ENCODE data around the gene MAP3K21.

Gene MAP3K21

GRCh38 chr1:233389893-233390292, 62.4 kb downstream of the MAP3K21 start:
- no peak for DNase-seq (ENCODE audit: low spot score)

DNA sequence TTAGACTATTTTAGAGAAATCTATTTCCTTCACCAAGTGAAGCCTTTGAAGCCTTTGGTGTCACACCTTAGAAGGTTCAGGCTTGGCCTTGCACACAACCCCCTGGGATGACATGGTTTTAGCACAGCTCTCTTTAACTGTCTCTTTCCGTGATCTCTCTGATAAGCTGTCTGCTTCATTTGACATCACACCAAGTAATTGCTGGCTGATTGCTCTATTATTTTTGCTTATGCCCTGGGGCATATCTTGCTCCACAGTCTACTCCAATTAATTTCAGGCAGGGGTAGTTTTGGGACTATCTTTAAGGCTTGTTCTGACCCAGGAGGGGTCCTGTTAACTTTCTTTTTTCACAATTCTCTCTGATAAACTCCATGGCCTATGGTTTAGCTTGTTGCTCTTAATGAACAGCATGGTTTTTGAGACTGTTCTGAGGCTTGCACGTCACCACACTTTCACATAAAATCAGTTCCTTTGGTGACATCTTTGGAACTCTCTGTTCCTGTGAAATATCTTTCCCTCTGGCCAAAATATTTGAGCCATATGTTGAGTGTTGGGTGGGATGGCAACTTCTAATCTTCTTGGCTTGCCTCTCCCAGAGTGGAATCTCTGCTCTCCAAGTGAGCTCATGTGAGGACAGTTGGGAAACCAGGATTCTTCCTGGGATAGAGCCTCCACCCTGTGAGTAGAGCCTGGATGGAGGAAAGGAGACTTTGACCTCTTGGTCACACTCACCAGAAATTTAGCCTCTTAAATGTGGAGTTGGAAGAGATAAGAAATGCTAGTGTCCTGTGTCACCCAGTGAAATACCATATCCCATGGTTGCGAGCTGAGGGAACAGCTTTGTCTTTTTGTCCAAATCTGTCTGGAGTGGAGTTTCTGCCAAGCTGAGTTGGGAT, 63.6 kb downstream of the MAP3K21 start:
- no peak for DNase-seq (ENCODE audit: low spot score)

DNA sequence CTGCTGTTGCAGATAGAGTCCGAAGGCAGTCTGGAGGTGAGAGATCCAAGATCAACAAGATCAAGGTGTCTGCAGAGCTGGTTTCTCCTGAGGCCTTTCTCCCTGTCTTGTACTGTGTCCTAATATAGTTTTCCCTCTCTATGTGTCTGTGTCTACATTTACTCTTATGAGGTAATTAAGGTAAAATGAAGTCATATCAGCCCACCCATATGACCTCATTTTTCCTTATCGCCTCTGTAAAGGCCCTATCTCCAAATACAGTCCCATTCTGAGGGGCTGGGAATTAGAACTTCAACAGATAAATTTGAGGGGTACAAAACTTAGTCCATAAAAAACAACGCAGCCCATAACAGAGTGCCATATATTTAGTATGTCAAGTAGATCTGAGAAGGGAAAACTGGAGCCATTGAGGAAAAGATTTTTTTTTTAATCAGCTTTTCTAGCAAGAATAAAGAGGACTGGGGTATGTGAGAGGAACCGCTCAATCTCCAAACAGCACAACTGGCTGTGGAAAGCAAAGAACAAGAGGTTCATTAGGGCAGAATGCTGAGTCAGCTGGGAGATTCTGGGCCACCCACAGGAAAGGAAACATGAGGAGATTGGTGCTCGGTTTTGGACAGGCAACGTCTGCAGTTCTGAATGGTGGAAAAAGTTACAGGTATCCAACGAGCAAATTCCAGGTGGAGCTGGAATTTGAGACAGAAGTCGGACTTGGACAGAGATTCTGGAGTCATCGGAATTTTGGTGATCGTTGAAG, 65.7 kb downstream of the MAP3K21 start:
- peak; percentile 10 for DNase-seq (ENCODE audit: low spot score)

- DNase-seq (ENCODE audit: low spot score), result peak; percentile 70
These were observed 66.6 kb downstream of the MAP3K21 start for GRCh38 chr1:233393926-233394680.

DNA sequence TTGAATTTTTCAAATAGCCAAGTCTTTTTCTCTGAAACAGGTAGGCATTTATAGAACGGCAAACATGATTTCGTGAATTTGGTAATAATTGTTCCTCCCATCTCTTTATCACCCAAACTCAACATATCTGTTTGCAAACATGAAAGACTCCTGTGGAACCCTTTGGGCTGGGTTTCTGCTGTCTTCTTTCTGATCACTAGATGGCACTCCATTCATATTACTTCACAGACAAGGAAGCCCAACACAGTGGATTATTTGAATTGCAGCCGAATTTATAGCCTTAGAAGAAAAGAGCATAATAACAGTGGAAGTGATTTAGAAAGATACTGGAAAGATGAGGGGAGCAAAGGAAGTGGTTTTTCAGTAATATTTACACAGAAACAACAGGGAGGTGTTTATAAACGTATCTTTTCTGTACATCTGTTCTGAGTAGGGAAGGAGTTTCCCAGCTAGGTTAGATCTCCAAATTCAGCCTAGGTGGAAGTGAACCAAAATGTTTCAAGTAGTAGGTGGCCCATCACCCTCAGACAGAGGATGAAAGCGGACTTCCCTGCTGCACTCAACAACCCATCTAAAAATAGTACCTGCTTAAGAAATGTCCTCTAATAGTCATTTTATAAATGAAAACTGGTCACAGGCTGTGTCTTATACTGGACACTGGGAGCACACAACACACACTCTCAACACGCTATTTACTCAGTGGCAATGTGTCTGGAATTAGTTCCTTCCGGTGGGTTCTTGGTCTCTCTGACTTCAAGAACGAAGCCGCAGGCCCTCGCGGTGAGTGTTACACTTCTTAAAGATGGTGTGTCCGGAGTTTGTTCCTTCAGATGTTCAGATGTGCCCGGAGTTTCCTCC, 67.6 kb downstream of the MAP3K21 start:
- DNase-seq (ENCODE audit: low spot score), result peak; percentile 87

GRCh38 chr1:233395863-233396646, 68.5 kb downstream of the MAP3K21 start:
- DNase-seq (ENCODE audit: low spot score), result no peak

DNA sequence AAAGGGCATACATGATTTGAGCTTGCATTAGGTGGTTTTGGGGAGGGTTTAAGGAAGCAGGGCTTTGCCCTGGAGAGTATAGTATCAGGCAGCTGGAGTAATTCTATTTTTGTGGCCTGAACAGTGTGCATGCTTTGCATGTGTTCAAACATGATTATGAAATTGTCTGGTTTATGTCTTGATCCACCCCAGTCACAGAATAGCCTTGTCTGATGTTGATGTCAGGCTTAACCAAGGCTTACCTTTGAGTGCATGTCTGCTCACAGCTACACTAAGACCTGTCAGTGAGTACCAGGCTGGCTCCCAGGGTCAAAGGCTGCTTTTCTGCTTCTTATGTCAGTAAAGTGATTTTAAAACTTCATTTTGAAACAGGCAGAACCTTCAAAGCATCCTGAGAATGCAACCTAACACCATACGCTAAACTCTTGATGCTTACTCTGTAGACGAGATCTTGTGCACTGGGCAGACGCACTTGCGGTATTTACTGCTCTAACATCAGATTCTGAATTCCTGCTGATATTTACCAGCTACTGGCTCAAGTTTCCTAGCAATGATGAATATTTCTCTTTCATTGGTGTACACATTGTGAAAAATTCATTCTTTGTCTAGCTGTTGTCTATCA, 78.9 kb downstream of the MAP3K21 start:
- no peak for DNase-seq (ENCODE audit: low spot score)

DNA sequence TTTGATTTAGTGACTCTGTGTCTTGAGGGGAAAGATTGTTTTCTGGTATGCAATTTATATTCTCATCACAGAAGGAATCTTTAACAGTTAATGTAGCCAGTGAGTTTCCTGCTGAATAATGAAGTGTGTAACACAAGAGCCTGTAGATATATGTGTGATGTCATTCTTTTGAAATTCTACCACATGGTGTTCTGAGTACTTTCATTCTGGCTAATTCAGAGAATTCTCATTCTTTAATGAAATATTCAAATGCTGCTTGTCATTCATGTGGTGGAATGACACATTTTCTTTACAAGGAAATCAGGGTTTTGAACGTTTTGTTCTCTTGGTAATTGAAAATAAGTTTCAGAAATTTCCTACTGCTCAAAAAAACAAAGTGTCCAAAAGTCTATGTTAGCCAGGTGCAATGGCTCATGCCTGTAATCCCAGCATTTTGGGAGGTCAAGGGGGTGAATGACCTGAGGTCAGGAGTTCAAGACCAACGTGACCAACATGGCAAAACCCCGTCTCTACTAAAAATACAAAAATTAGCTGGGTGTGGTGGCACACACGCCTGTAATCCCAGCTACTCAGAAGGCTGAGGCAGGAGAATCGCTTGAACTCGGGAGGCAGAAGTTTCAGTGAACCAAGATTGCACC, 79.6 kb downstream of the MAP3K21 start:
- no peak for DNase-seq (ENCODE audit: low spot score)

DNA sequence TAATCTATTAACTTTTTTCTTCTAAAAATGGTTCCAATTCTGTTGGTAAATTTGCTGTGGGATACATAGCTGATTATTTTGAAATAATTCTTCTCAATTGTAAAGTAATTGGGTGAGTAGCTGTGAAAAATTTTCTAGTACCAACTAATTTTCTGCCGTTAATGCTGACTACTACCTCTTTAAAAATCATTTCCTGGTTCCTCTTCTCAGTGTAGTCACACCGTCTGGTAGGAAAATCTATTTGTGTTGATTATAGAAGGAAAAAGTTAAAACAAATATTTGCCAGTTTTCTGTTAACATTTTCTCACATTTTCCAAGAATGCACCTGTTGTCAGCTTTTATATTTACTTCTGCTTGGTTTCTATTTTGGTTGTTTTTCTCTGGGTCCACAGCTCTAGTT, 82.0 kb downstream of the MAP3K21 start:
- DNase-seq (ENCODE audit: low spot score), result no peak

DNA sequence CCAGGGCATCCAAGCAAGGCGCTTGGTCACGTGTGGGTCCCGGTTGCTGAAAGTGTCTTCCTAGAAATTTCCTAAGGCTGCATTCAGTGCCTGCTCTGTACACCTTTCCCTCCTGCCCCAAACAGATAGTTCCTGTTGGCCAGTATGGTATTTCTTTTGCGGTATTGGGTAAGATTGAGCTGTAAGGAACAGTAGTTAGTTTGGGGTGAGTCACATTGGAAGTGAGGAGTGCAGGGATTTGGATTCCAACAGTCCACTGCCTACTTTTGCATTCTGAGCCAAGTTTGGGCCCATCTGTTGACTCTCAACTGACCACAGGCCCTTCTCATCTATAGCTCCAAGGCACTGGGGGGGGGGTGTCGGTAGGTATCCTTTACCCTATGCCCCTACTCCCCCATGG, 83.4 kb downstream of the MAP3K21 start:
- no peak for DNase-seq (ENCODE audit: low spot score)

- DNase-seq (ENCODE audit: low spot score), result no peak
These were observed 85.3 kb downstream of the MAP3K21 start for GRCh38 chr1:233412812-233413211.

DNA sequence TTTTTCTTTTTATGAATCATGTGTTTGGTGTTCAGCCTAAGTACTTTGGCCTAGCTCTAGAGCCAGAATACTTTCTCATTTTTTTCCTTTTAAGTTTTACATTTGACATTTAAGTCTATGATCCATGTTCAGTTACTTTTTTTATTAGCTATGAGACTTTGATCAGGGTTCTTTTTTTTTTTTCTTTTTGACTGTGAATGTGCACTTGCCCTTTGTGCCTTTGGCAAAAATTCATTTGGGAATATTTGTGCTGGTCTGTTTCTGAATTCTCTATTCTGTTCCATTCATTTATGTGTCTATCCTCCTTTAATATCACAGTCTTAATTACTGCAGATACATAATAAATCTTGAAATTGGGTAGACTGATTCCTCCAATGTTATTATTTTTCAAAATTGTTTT, 93.8 kb downstream of the MAP3K21 start:
- DNase-seq (ENCODE audit: low spot score), result no peak

GRCh38 chr1:233424779-233425178, 97.3 kb downstream of the MAP3K21 start:
- no peak for DNase-seq (ENCODE audit: low spot score)

DNA sequence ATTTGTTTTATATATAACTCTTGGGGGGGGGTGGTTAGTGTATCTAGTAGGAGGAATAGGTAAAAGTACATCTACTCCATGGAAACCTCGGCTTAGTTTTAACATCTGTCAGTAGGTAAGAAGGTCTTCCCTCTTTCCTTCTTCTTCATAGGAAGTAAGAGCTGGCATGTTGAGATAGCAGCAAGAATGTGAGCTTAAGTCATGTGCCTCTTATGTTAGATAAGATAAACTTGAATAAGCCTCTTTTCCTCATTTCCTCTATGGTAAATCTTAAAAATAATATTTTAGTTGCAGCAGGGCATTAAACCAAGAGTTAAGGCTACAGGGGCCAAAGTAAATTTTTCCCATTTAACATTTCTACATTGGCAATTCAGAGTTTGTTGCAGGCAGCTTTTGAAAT, 100.4 kb downstream of the MAP3K21 start:
- DNase-seq (ENCODE audit: low spot score), result no peak

DNA sequence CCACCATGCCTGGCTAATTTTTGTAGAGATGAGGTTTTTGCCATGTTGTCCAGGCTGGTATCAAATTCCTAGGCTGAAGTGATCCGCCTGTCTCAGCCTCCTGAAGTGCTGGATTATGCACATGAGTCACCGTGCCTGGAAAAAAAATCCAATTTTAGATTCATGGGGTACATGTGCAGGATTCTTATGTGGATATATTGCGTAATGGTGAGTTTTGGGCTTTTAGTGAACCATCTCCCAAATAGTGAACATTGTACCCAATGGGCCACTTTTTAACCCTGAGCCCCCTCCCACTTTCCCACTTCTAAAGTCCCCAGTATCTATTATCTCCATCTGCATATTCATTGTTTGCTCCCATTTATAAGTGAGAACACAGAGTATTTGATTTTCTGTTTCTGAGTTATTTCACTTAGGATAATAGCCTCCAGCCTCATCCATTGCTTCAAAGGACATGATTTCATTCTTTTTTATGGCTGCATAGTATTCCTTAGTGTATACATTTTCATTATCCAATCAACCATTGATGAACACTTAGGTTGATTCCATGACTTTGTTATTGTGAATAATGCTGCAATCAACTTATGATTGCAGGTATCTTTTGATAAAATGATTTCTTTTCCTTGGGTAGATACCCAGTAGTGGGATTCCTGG, 104.4 kb downstream of the MAP3K21 start:
- no peak for DNase-seq (ENCODE audit: low spot score)

DNA sequence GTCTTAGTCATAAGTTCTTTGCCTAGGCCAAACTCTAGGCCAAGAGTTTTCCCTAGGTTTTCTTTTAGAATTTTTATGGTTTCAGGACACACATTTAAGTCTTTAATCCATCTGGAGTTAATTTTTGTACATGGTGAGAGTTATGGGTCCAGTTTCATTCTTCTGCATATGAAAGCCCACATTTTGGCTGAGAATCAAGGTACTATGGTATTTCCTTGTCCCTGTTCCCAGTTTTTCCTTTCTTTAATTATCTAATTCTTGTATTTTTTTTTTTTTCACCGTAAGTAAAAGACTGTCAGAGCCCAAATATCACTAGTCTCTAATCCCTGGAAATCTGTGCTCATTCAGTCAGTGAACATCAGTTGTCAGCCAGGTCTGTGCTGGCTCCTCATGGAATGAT, 105.4 kb downstream of the MAP3K21 start:
- no peak for DNase-seq (ENCODE audit: low spot score)

- no peak for DNase-seq (ENCODE audit: low spot score)
These were observed 106.1 kb downstream of the MAP3K21 start for GRCh38 chr1:233433436-233434210.

Measured in cerebellar cortex (tissue), 1 donor.